Measurements from ENCODE around the gene TTLL11. TPM values are rescaled to one million over a fixed set of nuclear protein-coding genes. Genes with fewer than 3 reads are reported as not detected.

Gene TTLL11
- polyA plus RNA-seq, 1 donor from 2014 or later, result 8.0 TPM

DNA sequence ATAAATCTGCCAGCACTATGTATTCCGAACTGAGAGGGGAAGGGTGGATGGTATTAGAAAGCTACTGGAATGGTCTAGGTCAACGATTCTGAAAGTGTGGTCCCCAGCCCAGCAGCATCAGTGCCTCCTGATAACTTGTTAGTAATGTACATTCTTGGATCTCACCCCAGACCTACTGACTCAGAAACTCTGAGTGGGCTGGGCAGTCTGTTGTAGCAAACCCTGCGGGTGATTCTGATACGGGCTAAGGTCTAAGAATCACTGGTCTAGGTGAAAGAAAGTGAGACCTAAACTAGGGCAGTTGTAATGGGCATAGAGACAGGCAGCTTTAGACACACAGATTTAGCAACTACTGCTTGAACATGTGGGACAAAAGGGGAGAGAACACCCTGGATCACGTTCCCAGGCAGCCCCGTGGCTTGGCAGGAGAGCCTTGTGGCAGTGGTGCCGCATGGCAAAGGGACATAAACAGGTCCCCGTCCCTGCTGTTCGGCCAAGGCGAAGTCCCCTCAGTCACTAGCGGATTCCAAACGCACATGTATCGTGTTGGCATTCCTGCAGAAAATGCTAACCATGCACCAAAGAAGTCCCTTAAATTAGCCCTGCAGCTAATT lies 216.3 kb downstream of the TTLL11 start:
- H2AFZ ChIP-seq (ENCODE audit: low read depth, low read length), result no peak overlapping the region
- H3K9ac ChIP-seq (ENCODE audit: low read length), result no peak overlapping the region
- no peak for TF ChIP-seq EZH2 (IDR thresholded peaks at IDR 0.05; ENCODE audit: borderline replicate concordance, insufficient read depth, low read length, poor library complexity, severe bottlenecking)
- H3K4me3 ChIP-seq (ENCODE audit: low read length), result no peak overlapping the region
- H3K27ac ChIP-seq (ENCODE audit: low read length), result no peak overlapping the region
- no peaks in the 10 kb centered on the region for H3K27me3 ChIP-seq (ENCODE audit: insufficient read depth, low read depth, low read length)
- no peaks in the 10 kb centered on the region for H3K9me2 ChIP-seq (ENCODE audit: insufficient read depth, low read length)
- H3K36me3 ChIP-seq (ENCODE audit: insufficient read depth, low read length), result no peaks in the 10 kb centered on the region
- H3K4me2 ChIP-seq (ENCODE audit: low read length), result no peak overlapping the region
- no peaks in the 10 kb centered on the region for H3K9me3 ChIP-seq (ENCODE audit: low read length)
- H3K79me2 ChIP-seq (replicated peaks; ENCODE audit: insufficient read depth, low read length), result no peaks in the 10 kb centered on the region
- H3F3A ChIP-seq (ENCODE audit: insufficient read depth, low read length, poor library complexity, severe bottlenecking), result no peaks in the 10 kb centered on the region
- H4K20me1 ChIP-seq (ENCODE audit: insufficient read depth), result no peaks in the 10 kb centered on the region

DNA sequence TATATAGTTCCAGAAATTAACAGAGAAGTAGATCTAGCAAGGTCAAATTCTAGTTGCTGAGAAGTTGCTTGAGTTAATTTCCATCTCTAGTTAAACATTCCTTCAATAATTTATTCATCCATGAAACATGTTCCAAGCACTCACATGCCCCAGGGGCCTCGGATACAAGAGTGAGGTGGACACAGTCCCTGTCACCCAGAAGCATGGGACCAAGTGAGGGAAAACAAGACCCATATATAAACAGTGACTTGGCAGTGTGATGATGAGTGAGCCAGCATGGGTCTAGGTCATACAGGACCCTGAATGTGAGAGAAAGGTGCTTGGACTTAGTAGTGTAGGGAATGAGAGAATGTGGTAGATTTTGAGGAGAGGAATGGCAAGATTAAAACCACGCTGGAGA lies 216.9 kb downstream of the TTLL11 start:
- Histone ChIP-seq H3K36me3 (ENCODE audit: insufficient read depth, low read length) (no peaks in the 10 kb centered on the region), H4K20me1 (ENCODE audit: insufficient read depth) (no peaks in the 10 kb centered on the region), H2AFZ (ENCODE audit: low read depth, low read length) (no peak overlapping the region), H3K27ac (ENCODE audit: low read length) (no peak overlapping the region), H3K79me2 (replicated peaks; ENCODE audit: insufficient read depth, low read length) (no peaks in the 10 kb centered on the region), H3K9ac (ENCODE audit: low read length) (no peak overlapping the region), H3F3A (ENCODE audit: insufficient read depth, low read length, poor library complexity, severe bottlenecking) (no peaks in the 10 kb centered on the region), H3K27me3 (ENCODE audit: insufficient read depth, low read depth, low read length) (no peaks in the 10 kb centered on the region), H3K4me3 (ENCODE audit: low read length) (no peak overlapping the region), H3K9me2 (ENCODE audit: insufficient read depth, low read length) (no peaks in the 10 kb centered on the region), H3K4me2 (ENCODE audit: low read length) (no peak overlapping the region), H3K9me3 (ENCODE audit: low read length) (no peaks in the 10 kb centered on the region)
- no peak for TF ChIP-seq EZH2 (IDR thresholded peaks at IDR 0.05; ENCODE audit: borderline replicate concordance, insufficient read depth, low read length, poor library complexity, severe bottlenecking)
- TF ChIP-seq, protein P1, sequence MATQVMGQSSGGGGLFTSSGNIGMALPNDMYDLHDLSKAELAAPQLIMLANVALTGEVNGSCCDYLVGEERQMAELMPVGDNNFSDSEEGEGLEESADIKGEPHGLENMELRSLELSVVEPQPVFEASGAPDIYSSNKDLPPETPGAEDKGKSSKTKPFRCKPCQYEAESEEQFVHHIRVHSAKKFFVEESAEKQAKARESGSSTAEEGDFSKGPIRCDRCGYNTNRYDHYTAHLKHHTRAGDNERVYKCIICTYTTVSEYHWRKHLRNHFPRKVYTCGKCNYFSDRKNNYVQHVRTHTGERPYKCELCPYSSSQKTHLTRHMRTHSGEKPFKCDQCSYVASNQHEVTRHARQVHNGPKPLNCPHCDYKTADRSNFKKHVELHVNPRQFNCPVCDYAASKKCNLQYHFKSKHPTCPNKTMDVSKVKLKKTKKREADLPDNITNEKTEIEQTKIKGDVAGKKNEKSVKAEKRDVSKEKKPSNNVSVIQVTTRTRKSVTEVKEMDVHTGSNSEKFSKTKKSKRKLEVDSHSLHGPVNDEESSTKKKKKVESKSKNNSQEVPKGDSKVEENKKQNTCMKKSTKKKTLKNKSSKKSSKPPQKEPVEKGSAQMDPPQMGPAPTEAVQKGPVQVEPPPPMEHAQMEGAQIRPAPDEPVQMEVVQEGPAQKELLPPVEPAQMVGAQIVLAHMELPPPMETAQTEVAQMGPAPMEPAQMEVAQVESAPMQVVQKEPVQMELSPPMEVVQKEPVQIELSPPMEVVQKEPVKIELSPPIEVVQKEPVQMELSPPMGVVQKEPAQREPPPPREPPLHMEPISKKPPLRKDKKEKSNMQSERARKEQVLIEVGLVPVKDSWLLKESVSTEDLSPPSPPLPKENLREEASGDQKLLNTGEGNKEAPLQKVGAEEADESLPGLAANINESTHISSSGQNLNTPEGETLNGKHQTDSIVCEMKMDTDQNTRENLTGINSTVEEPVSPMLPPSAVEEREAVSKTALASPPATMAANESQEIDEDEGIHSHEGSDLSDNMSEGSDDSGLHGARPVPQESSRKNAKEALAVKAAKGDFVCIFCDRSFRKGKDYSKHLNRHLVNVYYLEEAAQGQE (IDR thresholded peaks at IDR 0.05; ENCODE audit: borderline replicate concordance), result no peak
- TF ChIP-seq TAF1 (IDR thresholded peaks at IDR 0.05; ENCODE audit: low read depth), result no peak
- no peak for TF ChIP-seq RAD21 (conservative IDR thresholded peaks at IDR 0.05)
- TF ChIP-seq, protein P2, sequence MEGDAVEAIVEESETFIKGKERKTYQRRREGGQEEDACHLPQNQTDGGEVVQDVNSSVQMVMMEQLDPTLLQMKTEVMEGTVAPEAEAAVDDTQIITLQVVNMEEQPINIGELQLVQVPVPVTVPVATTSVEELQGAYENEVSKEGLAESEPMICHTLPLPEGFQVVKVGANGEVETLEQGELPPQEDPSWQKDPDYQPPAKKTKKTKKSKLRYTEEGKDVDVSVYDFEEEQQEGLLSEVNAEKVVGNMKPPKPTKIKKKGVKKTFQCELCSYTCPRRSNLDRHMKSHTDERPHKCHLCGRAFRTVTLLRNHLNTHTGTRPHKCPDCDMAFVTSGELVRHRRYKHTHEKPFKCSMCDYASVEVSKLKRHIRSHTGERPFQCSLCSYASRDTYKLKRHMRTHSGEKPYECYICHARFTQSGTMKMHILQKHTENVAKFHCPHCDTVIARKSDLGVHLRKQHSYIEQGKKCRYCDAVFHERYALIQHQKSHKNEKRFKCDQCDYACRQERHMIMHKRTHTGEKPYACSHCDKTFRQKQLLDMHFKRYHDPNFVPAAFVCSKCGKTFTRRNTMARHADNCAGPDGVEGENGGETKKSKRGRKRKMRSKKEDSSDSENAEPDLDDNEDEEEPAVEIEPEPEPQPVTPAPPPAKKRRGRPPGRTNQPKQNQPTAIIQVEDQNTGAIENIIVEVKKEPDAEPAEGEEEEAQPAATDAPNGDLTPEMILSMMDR (IDR thresholded peaks at IDR 0.05; ENCODE audit: poor library complexity, severe bottlenecking), result no peak
- no peak for TF ChIP-seq POLR2AphosphoS5 (IDR thresholded peaks at IDR 0.05)
- no peak for TF ChIP-seq MXI1 (conservative IDR thresholded peaks at IDR 0.05; ENCODE audit: poor library complexity, severe bottlenecking)
- no peak for TF ChIP-seq SMC3 (conservative IDR thresholded peaks at IDR 0.05; ENCODE audit: poor library complexity)
- TF ChIP-seq EP300 (conservative IDR thresholded peaks at IDR 0.05; ENCODE audit: poor library complexity, severe bottlenecking), result no peak
